H1 (cell line): Measurements from ENCODE around the gene SPOCK1. TPM values are rescaled to one million over a fixed set of nuclear protein-coding genes. Genes with fewer than 3 reads are reported as not detected.

ENCODE experiments used
- CTCF ChIA-PET: fragments of 300-600 bp; sonication (Branson Sonifier 250); formaldehyde crosslinking; loops from one replicate; lab custom pipeline; 2021; ENCODE audit not compliant: partially characterized antibody; lab: Charles Lee
- POLR2A ChIA-PET: fragments of 300-600 bp; sonication (Branson Sonifier 250); formaldehyde crosslinking; loops from one replicate; lab custom pipeline; 2021; ENCODE audit warnings: inconsistent platforms; ENCODE audit not compliant: partially characterized antibody; lab: Charles Lee
- DNase-seq, 2 experiments: peaks; one replicate each; pipeline versions ENCODE4 v3.0.0 to v3.0.0-alpha.2; 2010 to 2022; ENCODE audit warnings: low spot score in 2 of 2, low read depth in 1 of 2, mixed read lengths in 1 of 2
- FAIRE-seq: peaks from 2 replicates; lab custom pipeline; 2011; peaks lifted over from hg19 to GRCh38; lab: Jason Lieb, UNC
- H2AFZ ChIP-seq: 2 replicates; pipeline ENCODE4 v1.8.1; 2012; ENCODE audit warnings: low read length, inconsistent platforms
- H2AK5ac ChIP-seq: 2 replicates; pipeline ENCODE4 v1.6.1; 2013; ENCODE audit warnings: low read depth, low read length
- H2BK120ac ChIP-seq: replicated peaks from 2 replicates; pipeline ENCODE3; 2013; ENCODE audit warnings: low read depth, low read length, inconsistent platforms
- H2BK12ac ChIP-seq: 2 replicates; pipeline ENCODE4 v1.6.1; 2013; ENCODE audit warnings: low read depth, low read length
- H2BK15ac ChIP-seq: 2 replicates; pipeline ENCODE4 v1.6.1; 2013; ENCODE audit warnings: low read length
- H2BK20ac ChIP-seq: 2 replicates; pipeline ENCODE4 v1.6.1; 2013; ENCODE audit warnings: low read length
- H2BK5ac ChIP-seq: 2 replicates; pipeline ENCODE4 v1.6.1; 2013; ENCODE audit warnings: low read depth, low read length
- H3K14ac ChIP-seq: 2 replicates; pipeline ENCODE4 v1.6.1; 2013; ENCODE audit warnings: inconsistent platforms; ENCODE audit not compliant: insufficient read length
- H3K18ac ChIP-seq: 2 replicates; pipeline ENCODE4 v1.6.1; 2013; ENCODE audit warnings: low read length; ENCODE audit errors: extremely low read depth
- H3K23ac ChIP-seq: 2 replicates; pipeline ENCODE4 v1.6.1; 2013; ENCODE audit warnings: inconsistent platforms; ENCODE audit not compliant: insufficient read length
- H3K23me2 ChIP-seq: 2 replicates; pipeline ENCODE4 v1.6.1; 2013; ENCODE audit warnings: low read depth, low read length
- H3K27ac ChIP-seq: 2 replicates; pipeline ENCODE4 v1.6.1; 2011; ENCODE audit warnings: low read depth, low read length, inconsistent platforms
- H3K27me3 ChIP-seq, 4 experiments: replicated peaks in 1 of 4; 1 replicate in 1 of 4; 2 replicates in 3 of 4; pipeline versions ENCODE4 v1.6.1 to v1.8.1; 2011 to 2013; ENCODE audit warnings: low read length in 3 of 4, mild to moderate bottlenecking in 3 of 4, inconsistent platforms in 2 of 4, mixed read lengths in 2 of 4, moderate library complexity in 1 of 4; ENCODE audit not compliant: control insufficient read depth in 3 of 4, insufficient read depth in 3 of 4; ENCODE audit errors: extremely low read depth in 1 of 4
- H3K36me3 ChIP-seq, 4 experiments: 2 replicates each; pipeline versions ENCODE4 v1.6.1 to v1.8.1; 2011 to 2013; ENCODE audit warnings: mild to moderate bottlenecking in 4 of 4, low read length in 3 of 4, moderate library complexity in 2 of 4, control low read depth in 1 of 4, inconsistent platforms in 1 of 4; ENCODE audit not compliant: insufficient read depth in 4 of 4, control insufficient read depth in 2 of 4
- H3K4ac ChIP-seq: replicated peaks from 2 replicates; pipeline ENCODE3; 2013; ENCODE audit warnings: low read length, low read depth, mixed read lengths, inconsistent platforms; ENCODE audit not compliant: insufficient read length
- H3K4me1 ChIP-seq, 4 experiments: replicated peaks in 1 of 4; 1 replicate in 1 of 4; 2 replicates in 3 of 4; pipeline versions ENCODE4 v1.6.1 to v1.8.1; 2011 to 2013; ENCODE audit warnings: low read length in 3 of 4, inconsistent platforms in 2 of 4, mixed read lengths in 1 of 4; ENCODE audit not compliant: insufficient read depth in 4 of 4, control insufficient read depth in 3 of 4
- H3K4me2 ChIP-seq, 2 experiments: 2 replicates each; pipeline versions ENCODE4 v1.6.1 to v1.8.1; 2011 to 2013; ENCODE audit warnings: low read depth in 2 of 2, low read length in 2 of 2, control low read depth in 1 of 2, inconsistent platforms in 1 of 2, mild to moderate bottlenecking in 1 of 2; ENCODE audit not compliant: insufficient read depth in 1 of 2
- H3K4me3 ChIP-seq, 4 experiments: fragments of 200-600, 300-600 bp in 1 of 4; sonication (generic), shearing (Covaris generic), sonication (Bioruptor Twin) in 1 of 4; 2 replicates each; pipeline versions ENCODE4 v1.5.1 to v1.8.1; 2011 to 2016; ENCODE audit warnings: low read length in 4 of 4, low read depth in 3 of 4, control low read depth in 2 of 4, inconsistent platforms in 2 of 4, mild to moderate bottlenecking in 2 of 4, mixed read lengths in 1 of 4, moderate library complexity in 1 of 4; ENCODE audit not compliant: insufficient read depth in 2 of 4; ENCODE audit errors: extremely low read depth in 1 of 4
- H3K56ac ChIP-seq: replicated peaks from 2 replicates; pipeline ENCODE3; 2013; ENCODE audit warnings: low read depth, mild to moderate bottlenecking, mixed read lengths, low read length, inconsistent platforms; ENCODE audit not compliant: insufficient read length
- H3K79me1 ChIP-seq: 2 replicates; pipeline ENCODE4 v1.6.1; 2013; ENCODE audit warnings: low read depth, low read length, control low read depth
- H3K79me2 ChIP-seq, 2 experiments: 2 replicates each; pipeline versions ENCODE4 v1.6.1 to v1.8.1; 2012 to 2013; ENCODE audit warnings: low read length in 2 of 2, mild to moderate bottlenecking in 2 of 2, inconsistent platforms in 1 of 2; ENCODE audit not compliant: insufficient read depth in 2 of 2, control insufficient read depth in 1 of 2
- H3K9ac ChIP-seq, 4 experiments: replicated peaks in 1 of 4; 1 replicate in 1 of 4; 2 replicates in 3 of 4; pipeline versions ENCODE4 v1.6.1 to v1.8.1; 2011 to 2013; ENCODE audit warnings: low read depth in 3 of 4, low read length in 3 of 4, control low read depth in 2 of 4, mild to moderate bottlenecking in 2 of 4, moderate library complexity in 2 of 4, inconsistent platforms in 1 of 4; ENCODE audit errors: extremely low read depth in 1 of 4
- H3K9me3 ChIP-seq, 2 experiments: 2 replicates each; pipeline versions ENCODE4 v1.6.1 to v1.8.1; 2012 to 2013; ENCODE audit warnings: mild to moderate bottlenecking in 2 of 2, moderate library complexity in 2 of 2, control low read depth in 1 of 2, inconsistent platforms in 1 of 2, low read depth in 1 of 2, low read length in 1 of 2, mixed read lengths in 1 of 2; ENCODE audit not compliant: insufficient read depth in 2 of 2
- H4K20me1 ChIP-seq, 2 experiments: replicated peaks in 1 of 2; 2 replicates each; pipeline versions ENCODE3 to v1.8.1; 2011 to 2013; ENCODE audit warnings: inconsistent platforms in 2 of 2, low read length in 2 of 2, mild to moderate bottlenecking in 1 of 2; ENCODE audit not compliant: insufficient read depth in 2 of 2, control insufficient read depth in 1 of 2
- H4K5ac ChIP-seq: 2 replicates; pipeline ENCODE4 v1.6.1; 2013; ENCODE audit warnings: low read length, low read depth, mixed read lengths, inconsistent platforms; ENCODE audit not compliant: insufficient read length
- H4K8ac ChIP-seq: 2 replicates; pipeline ENCODE4 v1.8.0; 2013; ENCODE audit warnings: mild to moderate bottlenecking, moderate library complexity, low read length, inconsistent platforms; ENCODE audit not compliant: insufficient read depth; ENCODE audit errors: extremely low read depth
- H4K91ac ChIP-seq: replicated peaks from 2 replicates; pipeline ENCODE3; 2013; ENCODE audit warnings: low read length, mixed read lengths, inconsistent platforms; ENCODE audit not compliant: insufficient read length
- BACH1 ChIP-seq: IDR thresholded peaks from 2 replicates; pipeline ENCODE4 v1.6.1; 2012; ENCODE audit warnings: low read length, improper control_type of control experiment
- EZH2 ChIP-seq: fragments of 200-600 bp; sonication (generic); IDR thresholded peaks from 2 replicates; pipeline ENCODE4 v1.7.1; 2012; ENCODE audit warnings: low read depth, mild to moderate bottlenecking, moderate library complexity, low read length, inconsistent platforms; ENCODE audit not compliant: severe bottlenecking
- FOSL1 ChIP-seq: IDR thresholded peaks from 2 replicates; pipeline ENCODE4 v1.6.1; 2011; ENCODE audit warnings: mild to moderate bottlenecking, low read depth, low read length, moderate library complexity; ENCODE audit not compliant: insufficient read depth
- HDAC6 ChIP-seq: IDR thresholded peaks from one replicate; pipeline ENCODE4 v1.7.1; 2012; ENCODE audit warnings: low read depth, mild to moderate bottlenecking, inconsistent platforms, low read length, moderate library complexity
- JUND ChIP-seq: IDR thresholded peaks from 2 replicates; pipeline ENCODE4 v1.6.1; 2011; ENCODE audit warnings: mild to moderate bottlenecking, improper control_type of control experiment, low read length
- MAFK ChIP-seq: IDR thresholded peaks from 2 replicates; pipeline ENCODE4 v1.6.1; 2012; ENCODE audit warnings: low read depth, mild to moderate bottlenecking, improper control_type of control experiment, low read length
- RAD21 ChIP-seq, 2 experiments: IDR thresholded peaks in 1 of 2; conservative IDR thresholded peaks in 1 of 2; 2 replicates each; pipeline ENCODE4 v1.6.1; 2011; ENCODE audit warnings: low read depth in 2 of 2, low read length in 2 of 2, improper control_type of control experiment in 1 of 2, inconsistent platforms in 1 of 2, mild to moderate bottlenecking in 1 of 2, moderate library complexity in 1 of 2
- SP2 ChIP-seq: IDR thresholded peaks from 2 replicates; pipeline ENCODE4 v1.6.1; 2012; ENCODE audit warnings: mild to moderate bottlenecking, low read length, inconsistent platforms
- TAF1 ChIP-seq: IDR thresholded peaks from 2 replicates; pipeline ENCODE4 v1.6.1; 2011; ENCODE audit warnings: mild to moderate bottlenecking, low read depth, low read length
- TAF7 ChIP-seq: optimal IDR thresholded peaks from 2 replicates; pipeline ENCODE3; 2011; ENCODE audit warnings: low read depth, mild to moderate bottlenecking, inconsistent platforms, low read length, moderate library complexity, borderline replicate concordance
- TCF12 ChIP-seq: IDR thresholded peaks from 2 replicates; pipeline ENCODE4 v1.6.1; 2011; ENCODE audit warnings: low read depth, mild to moderate bottlenecking, low read length
- WGBS, 2 experiments: shearing (Covaris generic) in 1 of 2; methylation state at CpG; one replicate each; pipeline versions ENCODE4 v1.1.6 to v1.1.7; 2013 to 2015; ENCODE audit warnings: low lambda C conversion rate in 2 of 2, mixed read lengths in 2 of 2, inconsistent platforms in 1 of 2, low coverage in 1 of 2, missing lambda C conversion rate in 1 of 2; ENCODE audit not compliant: insufficient replicate concordance in 2 of 2, insufficient coverage in 1 of 2, insufficient read length in 1 of 2; ENCODE audit errors: extremely low coverage in 1 of 2, missing lambda C conversion rate in 1 of 2; 5-methylcytosine and 5-hydroxymethylcytosine counted together
- polyA plus RNA-seq, 7 experiments: library from polyadenylated mRNA; depleted of rRNA in 3 of 7; stranded (reverse) in 5 of 7; unstranded in 2 of 7; fragments of >200 nt in 5 of 7; fragments of 200-250 nt in 2 of 7; gene quantifications; 1 replicate in 5 of 7; 2 replicates in 1 of 7; 4 replicates in 1 of 7; pipeline versions ENCODE4 v1.2.1 to v1.2.3, GENCODE V29; 2011 to 2013; ENCODE audit warnings: missing spikeins in 2 of 7, mixed read lengths in 2 of 7
- total RNA-seq: library from RNA; stranded (reverse); fragmentation: NEBNext Ultra II Directional; extraction: Animal tissue kit (Norgen Biotek cat#: 25700); gene quantifications from 2 replicates; pipeline ENCODE4 v1.2.1, GENCODE V29; 2021
- TF ChIP-seq, protein P1 (sequence below), 3 experiments: IDR thresholded peaks; 1 replicate in 2 of 3; 2 replicates in 1 of 3; pipeline versions ENCODE4 v1.5.1 to v1.6.1; 2011; ENCODE audit warnings: low read length in 3 of 3, mild to moderate bottlenecking in 3 of 3, inconsistent platforms in 2 of 3, low read depth in 1 of 3, moderate library complexity in 1 of 3; ENCODE audit not compliant: insufficient read depth in 1 of 3; ENCODE audit errors: control extremely low read depth in 1 of 3

Gene SPOCK1
- total and polyA plus RNA-seq, 2 of the 8 experiments (the other 6 are each of a cell fraction or from before 2014, with no cell fraction given): 6.9 to 18.1 TPM

DNA sequence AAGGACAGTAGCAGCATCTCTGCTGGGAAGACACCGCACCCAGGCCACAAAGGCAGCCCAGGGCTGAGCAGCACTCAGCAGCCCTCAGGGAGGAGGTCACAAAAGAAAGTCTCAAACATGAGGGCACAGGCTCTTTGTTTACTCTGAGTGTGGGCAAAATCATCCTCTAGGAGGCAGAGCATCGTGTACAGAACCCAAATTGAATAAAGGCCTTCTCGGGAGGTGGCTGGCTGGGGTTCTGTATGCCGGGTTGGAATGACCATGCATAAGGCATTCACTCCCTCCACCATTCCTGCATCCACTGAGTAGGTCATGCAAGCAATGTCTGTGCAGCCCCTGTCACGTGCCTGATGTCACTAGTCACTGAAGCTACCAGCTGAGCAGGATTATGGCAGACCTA lies 412.8 kb downstream of the SPOCK1 start:
- ChIA-PET POLR2A (no interaction called here), CTCF (interaction anchor here (0.9 to 5.9 kb wide), 3 partner anchors 10 to 235 kb away, joined by 3 to 53 read pairs (median 3); no protein-coding TSS in a partner anchor)
- H3K56ac ChIP-seq: no peak overlapping the region
- no peak overlapping the region for H3K18ac ChIP-seq
- no peak overlapping the region for H3K9ac ChIP-seq
- H3K36me3 ChIP-seq: no peaks in the 10 kb centered on the region
- H4K5ac ChIP-seq: no peak overlapping the region
- no peak overlapping the region for H2BK20ac ChIP-seq
- no peak overlapping the region for H3K4ac ChIP-seq
- no peak overlapping the region for H4K8ac ChIP-seq
- FAIRE-seq (no peak), DNase-seq (no peak)
- H3K9me3 ChIP-seq: no peaks in the 10 kb centered on the region
- no peak overlapping the region for H2BK12ac ChIP-seq
- no peak overlapping the region for H3K27ac ChIP-seq
- 85% methylated on average over 5 of the region's 5 CpGs; no CpG with 5 or more reads in 1 of the 2 experiments for WGBS, 2 experiments
- no peak overlapping the region for H3K14ac ChIP-seq
- no peaks in the 10 kb centered on the region for H3K27me3 ChIP-seq
- H2BK120ac ChIP-seq: no peak overlapping the region
- H3K4me1 ChIP-seq: peaks cover 4 to 12% (median 10%) of the 10 kb centered on the region in 4 experiments
- H3K79me2 ChIP-seq: no peaks in the 10 kb centered on the region
- no peak overlapping the region for H4K91ac ChIP-seq
- no peak overlapping the region for H2BK15ac ChIP-seq
- no peak overlapping the region for H2BK5ac ChIP-seq
- no peaks in the 10 kb centered on the region for H3K79me1 ChIP-seq
- H4K20me1 ChIP-seq: no peaks in the 10 kb centered on the region
- H3K23me2 ChIP-seq: no peaks in the 10 kb centered on the region
- H3K4me3 ChIP-seq: no peak overlapping the region
- H3K23ac ChIP-seq: no peak overlapping the region
- H2AK5ac ChIP-seq: no peak overlapping the region
- no peak overlapping the region for H3K4me2 ChIP-seq
- no peak overlapping the region for H2AFZ ChIP-seq
- no peak for TF ChIP-seq EZH2
- no peak for TF ChIP-seq MAFK
- no peak for TF ChIP-seq SP2
- TF ChIP-seq TAF1: no peak
- TF ChIP-seq HDAC6: no peak
- TF ChIP-seq, protein P1, sequence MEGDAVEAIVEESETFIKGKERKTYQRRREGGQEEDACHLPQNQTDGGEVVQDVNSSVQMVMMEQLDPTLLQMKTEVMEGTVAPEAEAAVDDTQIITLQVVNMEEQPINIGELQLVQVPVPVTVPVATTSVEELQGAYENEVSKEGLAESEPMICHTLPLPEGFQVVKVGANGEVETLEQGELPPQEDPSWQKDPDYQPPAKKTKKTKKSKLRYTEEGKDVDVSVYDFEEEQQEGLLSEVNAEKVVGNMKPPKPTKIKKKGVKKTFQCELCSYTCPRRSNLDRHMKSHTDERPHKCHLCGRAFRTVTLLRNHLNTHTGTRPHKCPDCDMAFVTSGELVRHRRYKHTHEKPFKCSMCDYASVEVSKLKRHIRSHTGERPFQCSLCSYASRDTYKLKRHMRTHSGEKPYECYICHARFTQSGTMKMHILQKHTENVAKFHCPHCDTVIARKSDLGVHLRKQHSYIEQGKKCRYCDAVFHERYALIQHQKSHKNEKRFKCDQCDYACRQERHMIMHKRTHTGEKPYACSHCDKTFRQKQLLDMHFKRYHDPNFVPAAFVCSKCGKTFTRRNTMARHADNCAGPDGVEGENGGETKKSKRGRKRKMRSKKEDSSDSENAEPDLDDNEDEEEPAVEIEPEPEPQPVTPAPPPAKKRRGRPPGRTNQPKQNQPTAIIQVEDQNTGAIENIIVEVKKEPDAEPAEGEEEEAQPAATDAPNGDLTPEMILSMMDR (IDR thresholded peaks at IDR 0.05; ENCODE audit: control extremely low read depth in 1 of 3, insufficient read depth in 1 of 3, low read depth in 1 of 3, low read length in 3 of 3): peak in 1 of 3 experiments; percentile 29; a peak in 1 of 4 replicates
- TF ChIP-seq JUND: no peak
- no peak for TF ChIP-seq TCF12
- TF ChIP-seq TAF7: no peak
- no peak for TF ChIP-seq FOSL1
- TF ChIP-seq RAD21 (IDR thresholded peaks at IDR 0.05 in 1 of 2, conservative IDR thresholded peaks at IDR 0.05 in 1 of 2; ENCODE audit: low read depth in 2 of 2, low read length in 2 of 2): peak in 1 of 2 experiments; percentile 24; a peak in 1 of 4 replicates
- no peak for TF ChIP-seq BACH1
